ENCODE data around the gene FBXW11.

The FBXW11 gene

DNA sequence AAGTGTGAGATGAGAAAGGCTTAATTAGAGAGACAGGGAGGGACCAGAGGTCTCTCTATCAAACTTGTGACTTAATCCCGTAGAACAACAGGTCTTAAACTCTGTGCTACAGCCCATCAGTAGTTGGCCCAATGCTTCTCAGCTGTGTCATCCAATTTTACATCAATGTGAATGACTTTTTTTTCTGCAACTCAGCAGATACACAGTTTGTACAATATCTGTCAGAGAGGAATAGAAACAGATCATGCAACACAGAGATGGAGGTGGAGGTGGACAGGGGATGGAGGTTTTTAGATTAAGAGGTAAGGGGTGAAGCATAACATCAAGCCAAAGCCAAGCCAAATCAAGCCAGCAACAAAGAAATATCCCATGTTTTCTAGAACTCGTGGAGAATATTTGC, 43.0 kb downstream of the FBXW11 start:
- TF ChIP-seq, protein P1, sequence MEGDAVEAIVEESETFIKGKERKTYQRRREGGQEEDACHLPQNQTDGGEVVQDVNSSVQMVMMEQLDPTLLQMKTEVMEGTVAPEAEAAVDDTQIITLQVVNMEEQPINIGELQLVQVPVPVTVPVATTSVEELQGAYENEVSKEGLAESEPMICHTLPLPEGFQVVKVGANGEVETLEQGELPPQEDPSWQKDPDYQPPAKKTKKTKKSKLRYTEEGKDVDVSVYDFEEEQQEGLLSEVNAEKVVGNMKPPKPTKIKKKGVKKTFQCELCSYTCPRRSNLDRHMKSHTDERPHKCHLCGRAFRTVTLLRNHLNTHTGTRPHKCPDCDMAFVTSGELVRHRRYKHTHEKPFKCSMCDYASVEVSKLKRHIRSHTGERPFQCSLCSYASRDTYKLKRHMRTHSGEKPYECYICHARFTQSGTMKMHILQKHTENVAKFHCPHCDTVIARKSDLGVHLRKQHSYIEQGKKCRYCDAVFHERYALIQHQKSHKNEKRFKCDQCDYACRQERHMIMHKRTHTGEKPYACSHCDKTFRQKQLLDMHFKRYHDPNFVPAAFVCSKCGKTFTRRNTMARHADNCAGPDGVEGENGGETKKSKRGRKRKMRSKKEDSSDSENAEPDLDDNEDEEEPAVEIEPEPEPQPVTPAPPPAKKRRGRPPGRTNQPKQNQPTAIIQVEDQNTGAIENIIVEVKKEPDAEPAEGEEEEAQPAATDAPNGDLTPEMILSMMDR (IDR thresholded peaks at IDR 0.05): no peak
- TF ChIP-seq ZFX (IDR thresholded peaks at IDR 0.05; ENCODE audit: borderline replicate concordance): no peak
- H3K27ac ChIP-seq: no peak overlapping the region

DNA sequence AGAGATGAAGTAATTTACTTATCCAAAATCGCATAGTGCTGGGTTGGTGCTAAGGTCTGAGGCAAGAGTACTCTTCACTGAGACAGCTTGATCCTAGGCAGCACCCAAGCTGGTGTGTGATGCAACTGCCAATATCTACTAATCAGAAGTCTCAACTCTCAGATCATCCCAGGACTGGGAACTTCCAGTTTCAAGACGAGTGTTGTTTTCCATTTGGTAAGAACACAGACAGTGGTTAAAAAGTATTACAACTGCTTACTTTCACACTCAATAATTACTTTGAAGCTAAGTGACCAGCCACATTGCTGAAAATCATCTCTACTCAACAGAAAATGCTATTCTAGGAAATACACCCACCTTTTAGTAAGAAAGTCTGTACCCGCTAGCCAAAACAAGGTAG, 45.3 kb downstream of the FBXW11 start:
- H3K27ac ChIP-seq: no peak overlapping the region
- no peak for TF ChIP-seq ZFX (IDR thresholded peaks at IDR 0.05; ENCODE audit: borderline replicate concordance)
- TF ChIP-seq, protein P1 (IDR thresholded peaks at IDR 0.05): no peak

DNA sequence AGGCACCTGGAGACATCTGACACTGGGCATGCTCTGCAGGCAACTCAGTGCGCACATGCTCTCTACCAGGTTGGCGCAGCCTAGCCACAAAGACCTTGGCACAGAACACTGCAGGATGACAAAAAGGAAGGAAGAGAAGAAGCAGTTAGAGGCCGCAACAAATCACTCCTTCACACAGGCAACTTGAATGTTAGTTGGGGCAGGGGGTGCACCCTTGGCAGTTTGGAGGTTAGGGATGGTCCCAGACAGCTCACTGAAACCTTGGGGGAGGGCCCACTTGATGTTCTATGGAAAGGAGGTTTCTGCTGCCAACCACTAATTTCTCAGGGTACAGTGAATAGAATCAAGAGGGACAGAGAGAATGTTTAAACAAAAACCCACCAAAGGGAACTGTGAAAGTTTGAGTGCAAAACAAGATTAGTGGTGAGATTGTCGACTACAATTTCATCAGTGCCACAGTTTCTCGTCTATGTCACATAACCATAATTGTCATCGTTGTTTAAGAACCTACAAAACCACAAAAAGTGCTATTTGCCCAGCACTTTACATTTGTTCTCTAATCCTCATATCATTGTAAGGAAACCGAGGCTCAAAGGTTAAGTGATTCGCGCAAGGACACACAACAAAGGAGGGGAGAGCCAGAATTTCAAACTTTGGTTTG, 48.7 kb downstream of the FBXW11 start:
- H3K27ac ChIP-seq: no peak overlapping the region

DNA sequence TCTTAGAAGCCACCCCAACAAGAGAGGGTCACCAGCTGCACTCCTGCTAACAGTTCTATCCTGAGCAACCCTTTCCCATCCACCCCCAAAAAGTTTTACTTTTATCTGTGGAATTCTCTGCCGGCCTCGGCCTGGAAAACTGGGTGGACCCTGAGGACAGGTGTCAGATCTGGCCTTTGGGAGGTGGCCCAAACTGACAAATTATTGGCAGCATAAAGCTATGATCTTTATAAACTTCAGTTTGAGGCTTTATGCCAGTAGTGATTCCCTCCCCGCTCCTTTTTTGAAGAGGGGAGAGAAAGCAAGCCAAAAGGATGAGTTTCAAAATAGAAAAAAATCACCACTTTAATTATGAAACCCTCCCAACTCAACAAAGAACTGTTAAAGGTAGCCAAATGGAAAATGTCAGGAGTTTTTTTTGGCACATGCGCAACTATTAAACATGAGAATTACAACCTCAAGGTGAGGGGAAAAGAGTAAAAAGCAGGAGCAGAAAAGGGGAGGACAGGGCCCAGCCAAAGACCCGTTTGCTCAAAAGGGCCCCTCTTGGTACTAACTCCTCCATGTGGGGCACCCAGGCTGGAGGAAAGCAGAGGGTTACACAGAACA, 49.4 kb downstream of the FBXW11 start:
- TF ChIP-seq ZFX (IDR thresholded peaks at IDR 0.05; ENCODE audit: borderline replicate concordance): no peak
- TF ChIP-seq, protein P1 (IDR thresholded peaks at IDR 0.05): no peak
- H3K27ac ChIP-seq: no peak overlapping the region

More for the DNA sequence above, 48.7 kb downstream of the FBXW11 start:
- TF ChIP-seq, protein P1 (IDR thresholded peaks at IDR 0.05): no peak

DNA sequence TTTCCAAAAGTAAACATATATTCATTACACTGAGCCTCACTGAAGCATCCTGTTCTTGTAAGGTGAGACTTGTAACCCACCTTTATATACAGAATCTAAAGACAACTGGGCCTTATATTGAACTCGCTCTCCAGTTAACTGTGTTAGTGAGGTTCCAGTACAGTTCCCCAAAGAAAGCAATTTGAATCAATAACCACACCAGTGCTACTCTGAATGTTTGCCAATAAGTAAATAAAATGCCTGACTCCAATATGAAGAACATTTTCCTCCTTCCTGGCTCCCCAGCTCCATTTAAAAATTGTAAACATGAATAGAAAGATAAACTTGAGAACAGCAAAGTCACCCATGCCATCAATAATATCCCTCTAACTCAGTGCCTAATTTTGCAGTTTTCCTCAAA, 50.1 kb downstream of the FBXW11 start:
- H3K27ac ChIP-seq: no peak overlapping the region
- TF ChIP-seq, protein P1 (IDR thresholded peaks at IDR 0.05): no peak
- no peak for TF ChIP-seq ZFX (IDR thresholded peaks at IDR 0.05; ENCODE audit: borderline replicate concordance)

DNA sequence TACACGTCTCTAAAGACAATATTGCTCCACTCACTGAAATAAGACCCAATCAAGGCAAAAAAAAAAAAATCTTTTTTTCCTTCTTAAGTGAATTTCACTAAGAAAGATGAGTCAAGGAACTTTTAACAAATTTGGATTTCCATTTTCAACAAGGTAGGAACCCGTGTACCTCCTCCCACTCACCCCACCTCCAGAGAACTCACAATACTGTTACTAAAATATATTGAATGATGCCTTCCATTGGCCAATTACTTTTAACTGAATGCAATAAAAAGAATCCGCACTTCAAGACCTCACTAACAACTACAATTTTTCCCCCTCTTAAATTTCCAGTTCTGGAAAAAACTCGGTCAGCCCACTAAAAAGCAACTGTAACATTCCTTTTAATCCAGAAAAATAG, 50.7 kb downstream of the FBXW11 start:
- no peak overlapping the region for H3K27ac ChIP-seq
- TF ChIP-seq, protein P1 (IDR thresholded peaks at IDR 0.05): no peak
- no peak for TF ChIP-seq ZFX (IDR thresholded peaks at IDR 0.05; ENCODE audit: borderline replicate concordance)

DNA sequence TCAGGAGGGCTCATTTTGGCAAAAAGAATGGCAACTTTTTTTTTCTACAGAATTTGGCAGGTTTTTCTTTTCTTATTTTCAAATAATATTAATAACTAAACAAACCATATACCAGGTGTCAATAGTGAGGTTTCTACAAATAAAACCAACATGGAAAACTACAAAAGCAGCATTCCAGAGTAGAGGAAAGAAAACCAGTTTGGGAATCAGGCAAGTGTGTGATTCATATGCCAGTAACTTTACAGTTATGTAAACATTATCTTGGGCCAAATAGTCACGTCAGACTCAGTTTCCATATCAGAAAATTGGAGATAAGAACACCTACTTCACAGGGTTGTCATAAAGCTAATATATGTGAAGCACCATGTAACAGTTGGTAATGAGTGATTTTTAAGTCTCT, 51.7 kb downstream of the FBXW11 start:
- TF ChIP-seq, protein P1 (IDR thresholded peaks at IDR 0.05): no peak
- TF ChIP-seq ZFX (IDR thresholded peaks at IDR 0.05; ENCODE audit: borderline replicate concordance): no peak
- peak overlapping the region; percentile 38; the same call in 1 of the 2 replicates for H3K27ac ChIP-seq
